Parathyroid adenoma (tissue), 2 donors: ENCODE results near the gene PANK2.

ENCODE experiments used
- H2AFZ ChIP-seq: fragments of 300-600 bp; sonication (generic); one replicate; pipeline ENCODE4 v1.7.0; 2017; ENCODE audit warnings: antibody characterized with exemption, mild to moderate bottlenecking
- H3K27ac ChIP-seq: fragments of 300-600 bp; sonication (generic); one replicate; pipeline ENCODE4 v1.7.0; 2017
- H3K27me3 ChIP-seq: fragments of 300-600 bp; sonication (generic); one replicate; pipeline ENCODE4 v1.7.0; 2017; ENCODE audit warnings: low read length; ENCODE audit not compliant: control insufficient read depth, insufficient read depth
- H3K36me3 ChIP-seq: fragments of 300-600 bp; sonication (generic); one replicate; pipeline ENCODE4 v1.7.0; 2017; ENCODE audit warnings: low read length; ENCODE audit not compliant: control insufficient read depth, insufficient read depth
- H3K4me1 ChIP-seq: fragments of 300-600 bp; sonication (generic); one replicate; pipeline ENCODE4 v1.7.0; 2017; ENCODE audit warnings: control low read depth
- H3K4me2 ChIP-seq: fragments of 300-600 bp; sonication (generic); one replicate; pipeline ENCODE4 v1.7.0; 2017; ENCODE audit warnings: low read length
- H3K4me3 ChIP-seq: fragments of 300-600 bp; sonication (generic); one replicate; pipeline ENCODE4 v1.7.0; 2017; ENCODE audit warnings: low read depth, low read length
- H3K79me2 ChIP-seq: fragments of 300-600 bp; sonication (generic); one replicate; pipeline ENCODE4 v1.7.0; 2017; ENCODE audit warnings: control low read depth
- H3K9ac ChIP-seq: fragments of 300-600 bp; sonication (generic); one replicate; pipeline ENCODE4 v1.7.0; 2017; ENCODE audit warnings: mild to moderate bottlenecking
- H3K9me3 ChIP-seq: fragments of 300-600 bp; sonication (generic); one replicate; pipeline ENCODE4 v1.7.0; 2017; ENCODE audit warnings: low read length; ENCODE audit not compliant: control insufficient read depth
- CTCF ChIP-seq: fragments of 300-600 bp; sonication (generic); IDR thresholded peaks from one replicate; pipeline ENCODE4 v1.7.0; 2017; ENCODE audit warnings: antibody characterized with exemption, mild to moderate bottlenecking
- donor health status: primary hyperparathyroidism.

The PANK2 gene

GRCh38 chr20:3854462-3854871 lies 34.7 kb upstream of the PANK2 start:
- Histone ChIP-seq H3K9me3 (no peaks in the 10 kb centered on the region), H3K79me2 (peaks cover 26% of the 10 kb centered on the region), H2AFZ (no peak overlapping the region), H3K4me3 (no peak overlapping the region), H3K4me2 (no peak overlapping the region), H3K36me3 (no peaks in the 10 kb centered on the region), H3K9ac (no peak overlapping the region), H3K27ac (no peak overlapping the region), H3K4me1 (no peaks in the 10 kb centered on the region), H3K27me3 (no peaks in the 10 kb centered on the region)
- no peak for TF ChIP-seq CTCF

GRCh38 chr20:3857405-3857804 lies 31.8 kb upstream of the PANK2 start:
- no peak for TF ChIP-seq CTCF
- Histone ChIP-seq H3K79me2 (peaks cover 19% of the 10 kb centered on the region), H3K4me3 (no peak overlapping the region), H3K4me1 (no peaks in the 10 kb centered on the region), H3K9ac (no peak overlapping the region), H2AFZ (no peak overlapping the region), H3K36me3 (no peaks in the 10 kb centered on the region), H3K9me3 (no peaks in the 10 kb centered on the region), H3K27me3 (no peaks in the 10 kb centered on the region), H3K27ac (no peak overlapping the region), H3K4me2 (no peak overlapping the region)

GRCh38 chr20:3858689-3859088 lies 30.5 kb upstream of the PANK2 start:
- TF ChIP-seq CTCF = no peak
- no peak overlapping the region for H3K9ac ChIP-seq
- no peaks in the 10 kb centered on the region for H3K27me3 ChIP-seq
- no peaks in the 10 kb centered on the region for H3K4me1 ChIP-seq
- H2AFZ ChIP-seq = no peak overlapping the region
- H3K79me2 ChIP-seq = peaks cover 18% of the 10 kb centered on the region
- H3K27ac ChIP-seq = no peak overlapping the region
- no peaks in the 10 kb centered on the region for H3K9me3 ChIP-seq
- H3K4me2 ChIP-seq = no peak overlapping the region
- H3K36me3 ChIP-seq = no peaks in the 10 kb centered on the region
- no peak overlapping the region for H3K4me3 ChIP-seq

- H3K27me3 ChIP-seq = no peaks in the 10 kb centered on the region
- no peaks in the 10 kb centered on the region for H3K9me3 ChIP-seq
- TF ChIP-seq CTCF = no peak
- no peaks in the 10 kb centered on the region for H3K36me3 ChIP-seq
- peaks cover 14% of the 10 kb centered on the region for H3K79me2 ChIP-seq
- no peak overlapping the region for H3K9ac ChIP-seq
- no peak overlapping the region for H3K4me2 ChIP-seq
- H3K4me3 ChIP-seq = no peak overlapping the region
- H3K27ac ChIP-seq = no peak overlapping the region
- no peak overlapping the region for H2AFZ ChIP-seq
- no peaks in the 10 kb centered on the region for H3K4me1 ChIP-seq
Measured at GRCh38 chr20:3861191-3861590, 28.0 kb upstream of the PANK2 start.

GRCh38 chr20:3862333-3862732 lies 26.9 kb upstream of the PANK2 start:
- no peak for TF ChIP-seq CTCF
- H3K27ac ChIP-seq = no peak overlapping the region
- H3K79me2 ChIP-seq = peaks cover 6% of the 10 kb centered on the region
- H3K27me3 ChIP-seq = no peaks in the 10 kb centered on the region
- H3K36me3 ChIP-seq = no peaks in the 10 kb centered on the region
- no peak overlapping the region for H3K4me3 ChIP-seq
- H3K9ac ChIP-seq = no peak overlapping the region
- H2AFZ ChIP-seq = no peak overlapping the region
- H3K9me3 ChIP-seq = no peaks in the 10 kb centered on the region
- no peak overlapping the region for H3K4me2 ChIP-seq
- H3K4me1 ChIP-seq = no peaks in the 10 kb centered on the region
